Fibroblast of gingiva (primary cell): ENCODE results near the gene DCAF11.

Source experiments
- DNase-seq: peaks from one replicate; pipeline ENCODE4 v3.0.0-alpha.2; 2011; ENCODE audit warnings: low read depth

Gene DCAF11

DNA sequence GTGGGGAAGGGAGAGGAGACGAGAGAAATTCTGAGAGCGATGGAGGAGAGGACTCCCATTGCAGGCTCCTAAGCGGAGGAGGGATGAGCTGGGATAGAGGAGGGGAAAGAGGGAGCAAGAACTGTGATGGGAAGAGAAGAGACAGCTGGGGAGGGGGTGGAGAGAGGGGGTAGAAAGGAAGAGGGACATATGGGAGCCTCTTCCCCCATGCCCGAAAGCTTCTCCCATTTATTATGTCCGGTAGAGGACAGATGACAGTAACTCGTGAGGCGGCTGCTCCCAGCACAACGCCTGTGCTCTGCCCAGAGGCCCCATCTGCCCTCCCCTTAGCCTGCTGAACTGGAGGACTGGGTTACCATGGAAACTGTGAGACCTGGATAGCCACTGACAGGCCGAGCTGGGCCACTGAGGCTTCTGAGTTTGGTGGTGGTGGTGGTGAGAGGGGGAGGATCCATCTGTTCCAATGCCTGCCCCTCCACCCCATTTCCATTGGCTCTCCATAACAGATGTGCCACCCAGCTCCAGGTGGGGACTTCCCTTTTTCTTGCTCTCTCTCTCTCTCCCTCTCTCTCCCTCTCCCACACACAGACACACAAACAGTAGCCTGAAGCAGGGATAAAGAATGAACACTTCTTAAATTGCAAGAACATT is 35.0 kb upstream of the DCAF11 start:
- DNase-seq: no peak

DNA sequence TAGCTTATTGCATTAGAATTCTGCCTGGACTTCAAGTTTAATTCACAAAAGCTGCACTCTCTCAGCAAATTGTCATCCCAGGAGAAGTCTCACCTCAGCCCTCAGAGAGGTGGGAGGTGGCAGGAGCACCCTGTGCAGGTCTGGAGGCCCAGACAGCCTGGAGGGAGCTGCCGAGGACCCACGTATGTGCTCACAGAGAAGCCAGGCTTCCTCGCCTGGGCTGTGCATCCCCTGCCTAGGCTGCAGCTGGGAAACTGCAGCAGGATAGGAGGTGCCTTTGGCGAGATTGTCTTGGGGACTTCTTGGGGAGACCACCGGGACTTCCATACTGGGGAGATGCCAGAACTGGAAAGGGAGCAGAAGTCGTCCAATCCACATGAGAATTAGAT is 34.4 kb upstream of the DCAF11 start:
- no peak for DNase-seq

DNA sequence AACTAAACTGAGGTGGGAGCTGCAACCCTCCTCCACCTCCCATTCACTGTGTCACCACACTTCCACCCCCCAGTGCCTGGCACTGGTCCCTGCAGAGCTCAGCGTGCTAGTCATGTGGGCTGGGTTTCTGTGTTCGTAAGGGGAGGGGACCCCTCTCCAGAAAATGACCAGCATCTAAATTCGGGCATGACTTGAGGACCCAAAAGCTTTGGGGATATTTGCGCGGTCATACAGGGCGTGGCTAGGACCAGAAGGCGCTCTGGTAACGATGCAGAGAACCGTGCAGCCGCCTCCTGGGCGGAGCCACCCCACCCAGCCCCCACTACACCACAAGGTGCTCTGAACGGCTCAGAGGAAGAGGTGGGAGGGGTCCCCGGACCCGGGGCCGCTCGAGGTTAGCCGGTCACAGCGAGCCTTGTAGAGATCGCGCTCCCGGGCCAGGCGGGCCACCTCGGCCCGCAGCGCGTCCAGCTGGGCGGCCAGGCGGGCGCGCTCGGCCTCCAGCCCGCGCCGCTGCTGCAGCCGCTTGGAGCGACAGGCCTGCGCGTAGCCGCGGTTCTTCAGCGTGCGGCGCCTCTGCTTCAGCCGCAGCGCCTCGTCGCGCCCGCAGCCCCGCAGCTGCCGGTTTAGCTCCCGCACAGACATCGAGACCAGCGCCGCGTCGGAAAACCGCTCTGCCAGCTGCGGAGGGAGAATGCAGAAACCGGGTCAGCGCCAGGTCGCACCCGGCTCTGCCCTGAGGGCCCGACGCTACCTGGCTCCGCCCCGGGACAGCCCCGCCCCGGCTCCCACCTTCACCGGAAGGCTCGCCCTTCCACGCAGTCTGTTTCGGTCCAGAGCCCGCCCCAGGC is 33.5 kb upstream of the DCAF11 start:
- no peak for DNase-seq

DNA sequence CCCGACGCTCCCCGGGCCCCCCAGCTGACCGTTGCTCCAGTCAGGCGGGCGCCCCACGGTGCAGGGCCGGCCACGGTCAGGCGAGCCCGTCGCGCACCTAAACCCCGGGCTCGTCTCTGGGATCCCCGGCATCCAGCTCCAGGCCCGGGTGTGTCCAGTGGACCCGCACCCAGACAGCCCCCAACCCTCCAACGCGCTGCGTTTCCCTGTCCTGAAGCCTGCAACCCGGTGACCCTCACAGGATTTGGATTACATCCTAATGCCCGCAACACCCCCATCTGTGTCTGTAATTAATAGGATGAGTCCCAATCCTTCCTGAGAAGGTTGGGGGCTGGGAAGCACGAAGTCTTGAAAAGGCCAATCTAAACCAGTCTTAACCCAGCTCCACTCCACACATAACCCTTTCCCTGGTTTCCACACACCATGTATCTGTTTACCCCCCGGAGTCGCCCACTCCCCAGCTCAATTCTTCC is 32.8 kb upstream of the DCAF11 start:
- DNase-seq: no peak

DNA sequence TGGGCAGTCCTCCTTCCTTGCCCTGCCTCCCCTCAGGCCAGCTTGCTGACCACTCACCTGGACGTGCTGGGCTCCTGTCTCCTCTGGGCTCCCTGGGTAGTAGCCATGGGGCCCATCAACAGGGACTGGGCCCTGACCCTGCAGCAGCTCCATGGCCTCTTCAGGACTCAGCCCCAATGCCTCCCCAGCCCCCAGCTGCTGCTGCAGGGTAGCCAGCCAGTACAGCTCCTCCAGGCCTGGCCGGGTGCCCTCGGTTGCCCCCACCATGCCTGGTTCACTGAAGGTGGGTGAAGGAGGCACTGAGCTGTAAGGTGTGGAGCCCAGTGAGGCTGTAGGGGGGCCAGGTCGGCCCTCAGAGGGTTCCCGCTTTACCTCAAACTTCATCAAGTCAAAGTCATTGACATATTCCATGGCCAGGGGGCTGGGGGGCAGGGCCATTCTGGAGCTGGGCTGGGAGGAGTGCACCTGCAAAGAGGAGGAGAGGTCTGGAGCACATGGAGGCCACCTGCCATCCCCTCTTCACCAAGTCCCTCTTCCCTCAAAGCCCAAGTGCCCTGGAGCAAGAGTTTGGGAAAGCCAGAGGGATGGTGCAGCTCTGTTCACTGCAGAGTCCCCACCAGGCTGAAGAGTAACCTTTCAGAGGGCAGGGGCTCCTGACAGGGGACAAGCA is 32.0 kb upstream of the DCAF11 start:
- no peak for DNase-seq

DNA sequence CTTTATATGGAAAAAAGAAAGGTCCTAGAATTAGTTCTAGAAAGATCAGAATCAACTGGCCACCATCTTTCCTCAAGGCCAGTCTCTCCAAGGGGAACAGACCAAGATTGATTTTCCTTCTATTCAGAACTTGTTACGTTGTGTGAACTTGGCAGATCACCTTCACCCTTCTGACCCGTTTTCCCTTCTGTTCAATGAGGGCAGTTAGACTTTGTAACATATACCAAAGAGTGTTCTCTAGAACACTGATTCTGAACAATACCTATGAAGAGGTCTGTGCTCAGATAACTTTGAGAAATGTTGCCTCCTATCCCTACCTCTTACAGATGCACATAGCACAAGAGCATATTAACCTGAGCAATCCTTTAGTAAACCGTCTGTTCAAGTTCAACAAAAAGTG is 31.1 kb upstream of the DCAF11 start:
- DNase-seq: no peak

DNA sequence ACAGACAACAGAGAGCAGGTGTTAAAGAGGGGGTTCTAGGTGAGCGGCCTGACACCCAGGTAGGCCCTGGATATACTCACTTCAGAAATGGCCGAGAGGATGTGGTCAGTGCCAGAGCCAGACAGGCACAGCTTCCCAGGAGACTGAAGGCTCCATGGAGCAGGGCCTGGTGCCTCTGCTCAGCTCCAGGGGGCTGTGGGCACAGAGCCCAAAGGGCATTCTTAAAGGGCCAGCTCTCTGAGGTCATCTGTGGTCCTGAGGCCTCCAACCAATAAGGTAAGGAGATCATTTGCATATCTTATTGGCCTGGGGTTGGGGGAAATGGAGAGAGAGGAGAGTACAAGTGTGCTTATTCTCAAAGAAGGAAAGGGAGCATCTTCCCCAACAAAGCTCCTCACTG is 30.1 kb upstream of the DCAF11 start:
- no peak for DNase-seq

DNA sequence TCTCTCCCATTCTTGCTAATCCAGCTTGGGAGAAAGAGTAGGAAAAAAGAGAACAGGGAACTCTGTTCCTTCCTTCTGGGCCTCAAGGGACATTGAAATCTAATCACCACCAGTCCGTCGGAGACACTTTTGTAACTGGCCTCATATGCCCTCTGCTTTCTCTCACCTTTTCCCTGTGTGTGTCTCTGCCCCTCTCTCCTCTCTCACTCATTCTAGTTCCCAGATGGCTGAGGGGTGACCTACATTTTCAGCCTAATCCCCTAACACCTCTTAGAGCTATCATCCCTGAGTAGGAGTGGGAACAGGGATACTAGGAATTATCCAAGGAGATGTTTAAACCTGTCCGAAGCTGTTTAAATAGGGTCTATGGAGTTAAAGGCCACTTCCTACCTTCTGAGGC is 29.4 kb upstream of the DCAF11 start:
- DNase-seq: no peak

DNA sequence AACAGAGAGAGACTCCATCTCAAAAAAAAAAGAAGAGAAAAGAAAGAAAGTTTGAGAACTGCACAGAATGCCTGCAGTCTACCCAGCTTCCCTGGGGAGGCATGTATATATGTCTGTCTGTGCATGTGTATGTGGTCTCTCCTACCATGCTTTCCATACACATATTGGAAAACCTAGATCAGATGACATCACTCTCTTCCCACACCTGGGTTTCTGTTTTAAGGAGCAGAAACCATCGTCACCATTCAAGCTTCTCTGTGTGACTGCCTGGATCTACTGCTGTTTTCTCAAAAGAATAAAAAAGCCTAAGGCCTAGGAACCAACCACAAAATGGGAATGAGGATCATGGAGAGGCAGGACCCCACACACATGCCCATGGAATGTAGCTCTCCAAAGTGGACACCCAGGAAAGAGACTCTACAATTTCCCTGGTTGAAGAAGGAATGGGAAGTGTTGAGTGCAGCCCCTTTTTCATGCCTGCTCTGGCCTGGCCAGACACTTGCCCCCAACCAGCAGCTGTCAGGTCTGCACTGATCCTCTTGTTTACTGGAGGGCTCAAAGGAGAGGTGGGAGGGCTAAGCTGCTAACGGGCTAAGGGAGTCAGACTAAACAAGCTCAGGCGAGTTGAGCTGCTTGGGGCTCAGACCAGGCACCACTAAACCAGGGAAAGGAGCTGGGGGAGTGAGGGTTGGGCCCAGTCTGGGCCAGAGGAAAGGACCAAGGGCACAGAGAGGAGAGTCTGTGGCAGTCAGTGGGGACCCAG is 28.2 kb upstream of the DCAF11 start:
- DNase-seq: no peak

DNA sequence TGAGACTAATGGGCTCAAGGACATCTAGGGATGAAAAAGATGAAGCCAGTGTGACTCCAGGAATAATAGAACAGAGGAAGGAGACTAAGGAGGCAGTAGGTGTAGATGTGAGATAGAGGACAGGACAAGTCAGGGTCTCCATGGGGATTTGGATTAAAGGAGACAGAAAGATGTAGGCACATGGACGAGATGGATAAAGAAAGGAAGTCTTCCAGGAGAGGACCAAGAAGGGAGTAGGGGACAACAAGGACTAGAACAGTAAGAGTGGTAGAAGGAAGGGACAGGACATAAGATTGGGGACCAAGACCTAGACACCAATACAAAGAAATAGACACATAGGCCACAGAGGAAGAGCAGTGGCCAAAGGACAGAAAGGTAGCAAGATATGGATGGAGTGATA is 27.6 kb upstream of the DCAF11 start:
- DNase-seq: no peak

DNA sequence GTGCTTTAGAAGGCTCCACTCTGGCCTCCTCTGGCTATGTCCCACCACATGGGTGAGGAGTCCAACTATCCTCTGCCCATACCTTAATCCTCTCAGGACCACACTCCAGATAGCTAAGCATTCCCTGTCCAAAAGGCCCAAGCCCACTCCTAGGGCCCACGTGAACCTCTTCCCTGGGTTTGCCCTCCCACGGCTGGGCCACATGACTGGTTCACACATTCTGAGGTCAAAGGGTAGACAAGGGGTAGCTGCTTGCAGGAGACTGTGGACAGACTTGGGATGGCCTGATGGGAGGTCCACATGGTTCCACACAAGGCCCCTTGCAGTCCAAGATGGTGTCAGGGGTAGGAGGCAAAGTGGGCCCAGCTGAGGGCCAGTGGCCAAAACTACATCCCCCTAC is 26.5 kb upstream of the DCAF11 start:
- DNase-seq: no peak

DNA sequence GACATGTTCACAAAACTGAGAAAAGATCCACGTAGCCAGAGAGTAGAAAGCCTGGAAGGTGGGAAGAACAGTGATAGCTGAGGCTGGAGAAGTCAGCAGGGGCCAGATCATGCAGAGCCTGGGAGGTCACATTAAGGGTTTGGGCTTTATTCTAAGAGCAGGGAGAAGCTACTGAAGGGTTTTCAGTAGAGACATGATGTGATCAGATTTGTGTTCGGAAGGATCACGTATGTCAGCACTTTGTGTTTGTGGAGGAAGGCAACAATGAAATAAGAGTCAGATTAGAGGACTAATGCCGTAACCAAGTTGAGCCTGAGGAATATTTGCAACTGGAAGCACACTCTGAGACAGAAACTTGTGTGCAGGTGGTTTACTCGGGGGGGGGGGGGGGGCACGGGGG is 24.7 kb upstream of the DCAF11 start:
- DNase-seq: no peak

DNA sequence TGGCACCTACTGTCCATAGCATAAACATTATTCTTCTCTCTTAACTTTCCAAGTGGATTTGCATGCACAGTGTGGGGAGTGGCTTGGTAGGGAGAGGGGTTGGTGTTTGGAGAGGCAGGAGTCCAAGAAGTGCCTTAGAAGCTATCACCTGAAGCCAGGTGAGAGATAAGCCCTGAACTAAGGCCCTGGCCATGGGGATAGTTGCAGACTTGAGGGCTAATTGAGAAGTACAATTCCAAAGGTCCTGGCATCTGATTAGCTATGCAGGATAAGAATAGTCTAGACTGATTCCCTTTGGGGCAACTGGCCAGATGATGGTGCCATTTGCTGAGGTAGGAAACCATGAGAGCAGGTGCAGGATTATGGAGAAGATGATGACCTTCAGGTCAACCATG is 22.5 kb upstream of the DCAF11 start:
- no peak for DNase-seq

DNA sequence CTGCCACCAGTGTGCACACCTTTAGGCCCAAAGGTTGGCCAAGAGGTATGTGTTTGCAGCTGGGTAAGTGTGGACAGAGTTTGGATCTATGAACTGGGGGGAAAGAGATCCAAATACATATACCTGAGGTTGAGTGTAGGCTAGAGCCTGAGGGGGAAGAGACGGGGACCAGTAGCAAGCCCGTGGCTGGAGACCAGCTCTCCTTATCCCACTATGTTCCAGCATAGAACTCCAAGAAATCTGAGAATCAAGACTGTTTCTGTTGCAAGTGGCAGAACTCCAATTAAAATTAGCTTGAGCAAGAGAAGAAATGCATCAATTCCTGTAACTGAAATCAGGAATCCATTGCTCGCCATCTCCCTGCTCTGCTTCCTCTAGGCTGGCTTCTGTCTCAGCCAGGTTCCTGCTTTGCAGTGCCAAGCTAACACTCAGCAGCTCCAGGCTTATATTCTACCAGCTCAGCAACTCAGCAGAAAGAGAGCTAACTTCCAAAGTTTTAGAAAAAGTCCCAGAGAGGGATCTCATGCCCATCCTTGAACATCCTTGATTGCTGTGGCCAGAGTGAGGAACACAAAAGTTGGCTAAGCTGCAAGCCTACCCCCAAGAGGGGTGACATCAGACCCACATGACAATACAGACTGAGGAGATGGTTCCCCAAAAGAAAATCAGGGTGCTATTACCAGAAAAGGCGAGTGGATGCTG is 21.9 kb upstream of the DCAF11 start:
- peak; percentile 69 for DNase-seq

DNA sequence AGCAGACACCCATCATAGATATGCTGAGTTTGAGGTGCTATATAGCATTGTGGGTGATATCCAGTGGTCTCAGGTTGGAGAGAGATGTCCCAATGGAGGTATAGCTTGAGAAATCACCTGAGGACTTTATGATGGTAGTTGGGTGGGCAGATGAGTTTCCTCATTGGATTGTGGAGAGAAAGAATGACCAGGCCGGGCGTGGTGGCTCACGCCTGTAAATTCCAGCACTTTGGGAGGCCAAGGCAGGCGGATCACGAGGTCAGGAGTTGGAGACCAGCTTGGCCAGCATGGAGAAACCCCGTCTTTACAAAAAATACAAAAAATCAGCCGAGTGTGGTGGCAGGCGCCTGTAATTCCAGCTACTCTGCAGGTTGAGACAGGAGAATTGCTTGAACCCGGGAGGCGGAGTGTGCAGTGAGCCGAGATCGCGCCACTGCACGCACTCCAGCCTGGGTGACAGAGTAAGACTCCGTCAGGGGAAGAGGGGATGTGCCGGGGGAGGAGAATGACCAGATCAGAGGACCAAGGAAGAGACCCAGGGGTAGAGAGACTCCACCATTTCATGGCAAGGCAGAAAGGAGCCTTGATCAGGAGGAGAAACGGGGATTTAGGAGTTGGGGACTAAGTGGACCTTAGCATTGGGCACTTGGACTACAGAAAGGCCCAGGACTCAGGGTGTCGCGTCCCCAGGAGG is 21.2 kb upstream of the DCAF11 start:
- DNase-seq: no peak

DNA sequence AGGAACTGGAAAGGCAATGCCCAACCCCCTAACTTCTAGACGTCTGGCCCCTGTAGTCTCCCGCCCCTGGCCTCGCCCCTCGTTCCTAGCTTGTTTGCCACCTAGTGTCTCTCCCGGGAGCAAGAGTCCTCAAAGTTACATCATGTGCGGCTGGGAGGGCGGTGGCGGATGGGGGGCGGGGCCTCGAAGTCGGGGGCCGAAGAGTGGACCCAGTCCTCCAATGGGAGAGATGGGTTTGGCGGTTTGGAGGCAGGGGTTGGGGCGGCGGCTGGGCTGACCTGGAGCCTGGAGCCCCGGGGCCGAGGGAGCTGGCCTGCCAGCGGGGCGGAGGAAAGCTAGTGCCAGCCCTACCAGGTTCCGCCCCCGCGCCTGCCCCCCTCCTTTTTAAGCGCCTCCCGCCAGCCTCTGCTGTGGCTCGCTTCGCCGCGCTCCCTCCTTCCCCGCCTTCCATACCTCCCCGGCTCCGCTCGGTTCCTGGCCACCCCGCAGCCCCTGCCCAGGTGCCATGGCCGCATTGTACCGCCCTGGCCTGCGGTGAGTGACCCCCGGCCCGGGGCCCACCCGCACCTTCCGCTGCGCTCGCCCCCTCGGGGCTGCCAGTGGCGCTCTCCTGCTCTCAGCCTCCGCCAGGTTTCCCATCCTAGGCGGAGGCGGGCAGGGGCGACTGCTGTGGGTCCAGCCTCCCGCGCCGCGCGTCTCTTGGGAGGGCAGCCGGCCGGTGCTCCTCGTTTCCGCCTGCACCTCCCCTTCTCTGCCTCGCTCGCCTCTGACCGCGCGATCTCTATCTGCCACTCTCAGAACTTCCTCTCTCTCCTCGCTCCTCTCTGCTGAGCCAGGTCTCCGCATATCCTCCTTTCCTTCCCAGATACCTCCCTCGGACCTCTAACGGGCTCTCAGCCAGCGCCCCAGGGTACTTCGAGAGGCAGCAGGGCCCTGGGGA is 20.4 kb upstream of the DCAF11 start, which contains the start of gene PCK2:
Gene PCK2, plus strand, starts transcription at position 411 of the 940 bp plus-strand sequence. Its CDS starts 95 bp downstream, at position 506.
- peak; percentile 95 for DNase-seq

DNA sequence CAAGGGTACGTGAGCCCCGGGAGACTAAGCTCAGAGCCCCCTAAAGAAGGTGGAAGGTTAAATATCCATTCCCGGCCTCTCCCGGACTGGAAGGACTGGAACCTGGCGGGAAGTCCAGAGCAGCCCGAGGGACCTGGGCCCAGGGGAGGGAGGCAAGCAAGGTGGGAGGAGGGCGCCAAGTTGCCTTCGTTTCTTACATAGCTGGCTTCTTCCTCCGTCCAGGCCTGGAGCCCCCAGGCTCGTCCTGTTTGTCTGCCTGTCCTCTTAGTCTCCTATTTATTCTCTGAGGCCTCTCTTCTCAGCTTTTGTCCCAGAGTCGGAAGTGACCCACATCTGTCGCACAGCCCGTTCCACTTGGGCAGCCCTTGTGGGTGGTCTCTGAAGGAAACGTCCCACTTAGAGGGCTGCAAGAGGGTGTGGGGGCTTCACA is 19.7 kb upstream of the DCAF11 start:
- DNase-seq: no peak

DNA sequence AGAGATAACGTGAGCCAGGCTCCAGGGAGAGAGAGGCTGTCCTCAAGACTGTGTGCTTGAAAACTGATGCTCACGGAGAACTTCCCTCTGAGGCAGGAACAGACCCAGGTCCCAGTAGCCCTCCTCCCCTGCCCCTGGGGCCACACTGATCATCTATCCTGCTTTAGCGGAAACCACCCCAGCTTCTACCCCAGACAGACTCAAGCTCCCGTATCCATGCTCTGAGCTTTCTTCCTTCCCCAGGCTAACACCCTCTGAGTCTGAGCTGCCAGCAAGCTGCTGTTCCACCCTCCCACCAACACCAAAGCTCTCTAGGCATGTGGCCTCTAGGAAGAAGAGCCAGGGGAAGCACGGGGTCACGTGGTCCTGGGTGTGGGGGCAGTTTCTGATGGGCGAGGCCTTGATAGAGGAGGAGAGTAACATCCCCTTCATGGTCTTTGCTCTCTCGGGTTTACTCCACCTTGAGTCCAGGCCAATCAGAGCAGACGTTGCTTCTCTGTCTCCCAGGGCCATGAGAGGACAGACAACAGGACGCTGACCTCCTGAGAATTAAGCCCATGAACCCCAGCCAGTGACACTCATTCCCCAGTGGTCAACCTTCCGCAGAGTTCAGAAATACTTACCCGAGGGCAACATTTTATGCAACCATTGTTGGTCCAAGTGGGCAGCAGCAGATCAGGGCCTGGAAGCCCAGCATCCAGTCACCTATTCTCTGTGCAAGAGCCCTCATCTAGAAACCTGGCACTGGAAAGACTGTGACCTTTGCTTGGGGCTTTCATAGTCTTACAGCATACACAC is 19.1 kb upstream of the DCAF11 start:
- peak; percentile 48 for DNase-seq
